NCI-H526 treated with DMSO at 0.1 percent for 48 hours (cell line): ENCODE results near the gene ALDH1L1.

Source experiments
- DNase-seq: peaks from one replicate; lab custom pipeline; 2025; lab: John Stamatoyannopoulos, UW

ALDH1L1 gene

GRCh38 chr3:126194713-126195305 lies 14.4 kb upstream of the ALDH1L1 start:
- DNase-seq = no peak

DNA sequence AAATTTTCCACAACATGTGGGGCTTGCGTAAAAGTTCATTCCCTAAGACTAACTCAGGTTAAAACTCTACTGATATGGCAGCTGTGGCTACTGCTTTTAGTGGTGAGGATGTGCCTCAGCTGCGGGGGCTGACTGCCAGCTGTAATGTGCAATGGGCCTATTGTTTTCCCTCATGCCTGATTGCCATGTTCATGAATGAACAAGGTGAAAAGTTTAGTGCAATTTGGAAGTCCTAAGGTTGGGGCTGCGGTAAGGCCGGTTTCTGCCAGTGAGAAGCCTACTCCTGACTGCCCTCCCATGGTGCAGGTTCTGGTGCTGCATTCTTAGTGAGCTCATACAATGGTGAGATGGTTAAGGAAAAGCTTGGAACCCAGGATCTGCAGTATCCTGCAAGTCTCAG lies 10.9 kb upstream of the ALDH1L1 start:
- no peak for DNase-seq

DNA sequence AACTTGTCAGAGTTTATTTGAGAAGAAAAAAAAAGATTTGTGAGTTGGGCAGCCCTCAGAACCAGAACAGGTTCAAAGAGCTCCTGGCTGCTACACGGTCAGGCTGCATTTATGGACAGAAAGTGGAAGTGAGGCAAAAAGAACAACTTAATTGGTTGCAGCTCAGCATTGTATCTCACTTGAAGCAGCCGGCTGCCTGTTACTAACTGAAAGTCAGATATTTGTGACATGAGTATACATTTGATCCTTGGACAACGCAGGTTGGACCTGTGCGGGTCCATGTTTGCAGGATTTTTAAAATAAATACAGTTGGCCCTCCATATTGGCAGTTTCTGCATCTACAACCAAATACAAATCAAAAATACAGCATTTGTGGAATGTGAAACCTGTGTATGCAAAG lies 7.5 kb upstream of the ALDH1L1 start:
- DNase-seq = no peak

DNA sequence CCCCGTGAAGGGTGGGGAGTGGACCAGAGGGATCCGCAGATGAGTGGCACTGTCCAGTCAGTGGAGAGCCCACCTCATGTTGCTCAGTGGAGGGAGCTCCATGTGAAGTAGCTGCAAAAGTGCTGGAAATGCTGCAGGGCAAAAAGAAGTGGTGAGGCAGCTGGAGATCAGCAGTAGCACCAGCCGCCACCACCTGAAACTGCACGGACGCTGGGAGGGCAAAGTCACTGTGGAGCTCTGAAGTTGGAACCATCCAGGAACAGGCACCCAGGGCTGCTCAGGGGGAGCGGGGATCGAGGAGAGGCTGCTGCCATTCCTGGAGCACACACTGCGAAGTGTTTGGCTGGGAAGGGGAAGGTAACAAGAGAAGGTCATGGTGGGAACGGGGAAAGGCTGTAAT lies 6.4 kb upstream of the ALDH1L1 start:
- no peak for DNase-seq

GRCh38 chr3:126186271-126186670 lies 5.9 kb upstream of the ALDH1L1 start:
- no peak for DNase-seq

GRCh38 chr3:126184465-126185000 lies 4.1 kb upstream of the ALDH1L1 start:
- DNase-seq = no peak

DNA sequence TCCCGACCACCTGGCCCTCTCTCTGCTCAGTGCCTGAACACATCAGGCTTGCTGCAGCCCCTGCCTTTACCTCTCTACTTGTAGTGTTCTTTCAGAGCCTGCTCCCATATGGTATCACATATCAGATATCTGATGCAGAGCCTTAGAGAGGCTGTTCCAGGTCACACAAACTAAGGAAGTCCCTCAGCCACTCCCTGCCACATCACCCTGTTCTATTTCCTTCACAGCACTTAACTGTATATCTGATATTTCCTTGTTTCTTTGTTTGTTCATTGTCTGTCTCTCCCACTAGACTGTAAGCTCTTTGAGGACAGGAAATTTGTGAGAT lies 976 bp upstream of the ALDH1L1 start:
- DNase-seq = no peak

DNA sequence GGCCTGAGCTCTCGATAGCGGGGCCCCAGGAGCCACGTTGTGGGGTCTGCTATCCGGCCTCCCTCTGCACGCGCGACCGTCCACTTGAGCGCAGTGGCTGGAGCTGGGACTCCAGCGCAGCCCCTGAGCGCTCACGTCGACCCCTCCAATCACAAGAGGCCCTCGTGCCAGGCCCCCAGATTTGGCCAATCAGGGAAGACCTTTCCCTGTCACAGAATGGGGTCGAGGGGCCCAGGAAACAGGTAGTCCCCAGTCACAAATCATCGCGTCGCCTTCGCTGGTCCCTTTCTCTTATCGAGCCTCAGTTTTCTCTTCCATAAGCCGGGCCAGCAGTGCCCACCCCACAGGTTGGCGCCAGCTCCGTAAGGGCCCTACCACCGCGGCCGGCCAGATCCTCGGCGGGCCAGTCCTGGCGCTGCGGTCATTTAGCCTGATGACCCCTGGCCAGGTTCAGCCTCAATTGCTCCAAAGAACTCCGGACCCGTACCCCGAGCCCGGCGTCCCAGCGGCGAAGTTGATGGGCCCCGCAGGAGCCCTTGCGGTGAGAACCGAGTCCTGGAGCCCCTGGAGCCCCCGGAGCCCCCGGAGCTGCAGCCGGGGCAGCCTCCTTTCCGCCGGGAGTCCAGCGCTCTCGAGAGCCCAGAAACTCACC lies 435 bp downstream of the ALDH1L1 start:
- DNase-seq = no peak

GRCh38 chr3:126170073-126170777 lies 10.2 kb downstream of the ALDH1L1 start:
- DNase-seq = no peak

DNA sequence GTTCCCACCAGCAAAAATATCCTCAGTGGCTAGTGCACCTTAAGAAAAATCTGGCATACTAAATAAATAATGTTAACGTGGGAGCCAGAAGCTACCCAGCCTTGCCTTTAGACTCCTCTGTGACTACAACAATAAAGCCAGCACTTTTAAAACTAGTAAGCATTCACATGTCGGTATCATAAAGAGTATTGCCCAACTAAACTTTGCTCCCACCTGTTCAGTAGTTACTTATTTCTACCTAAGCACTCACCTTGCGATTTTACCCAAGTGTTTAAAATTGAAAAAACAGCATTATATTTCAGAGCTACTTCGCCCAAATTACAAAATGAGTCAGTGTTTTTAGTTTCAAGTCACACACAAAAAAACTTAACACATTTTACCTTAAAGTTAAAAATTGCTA lies 12.8 kb downstream of the ALDH1L1 start:
- DNase-seq = no peak

GRCh38 chr3:126166009-126166408 lies 14.4 kb downstream of the ALDH1L1 start:
- no peak for DNase-seq

GRCh38 chr3:126161309-126161708 lies 19.1 kb downstream of the ALDH1L1 start:
- DNase-seq = no peak

DNA sequence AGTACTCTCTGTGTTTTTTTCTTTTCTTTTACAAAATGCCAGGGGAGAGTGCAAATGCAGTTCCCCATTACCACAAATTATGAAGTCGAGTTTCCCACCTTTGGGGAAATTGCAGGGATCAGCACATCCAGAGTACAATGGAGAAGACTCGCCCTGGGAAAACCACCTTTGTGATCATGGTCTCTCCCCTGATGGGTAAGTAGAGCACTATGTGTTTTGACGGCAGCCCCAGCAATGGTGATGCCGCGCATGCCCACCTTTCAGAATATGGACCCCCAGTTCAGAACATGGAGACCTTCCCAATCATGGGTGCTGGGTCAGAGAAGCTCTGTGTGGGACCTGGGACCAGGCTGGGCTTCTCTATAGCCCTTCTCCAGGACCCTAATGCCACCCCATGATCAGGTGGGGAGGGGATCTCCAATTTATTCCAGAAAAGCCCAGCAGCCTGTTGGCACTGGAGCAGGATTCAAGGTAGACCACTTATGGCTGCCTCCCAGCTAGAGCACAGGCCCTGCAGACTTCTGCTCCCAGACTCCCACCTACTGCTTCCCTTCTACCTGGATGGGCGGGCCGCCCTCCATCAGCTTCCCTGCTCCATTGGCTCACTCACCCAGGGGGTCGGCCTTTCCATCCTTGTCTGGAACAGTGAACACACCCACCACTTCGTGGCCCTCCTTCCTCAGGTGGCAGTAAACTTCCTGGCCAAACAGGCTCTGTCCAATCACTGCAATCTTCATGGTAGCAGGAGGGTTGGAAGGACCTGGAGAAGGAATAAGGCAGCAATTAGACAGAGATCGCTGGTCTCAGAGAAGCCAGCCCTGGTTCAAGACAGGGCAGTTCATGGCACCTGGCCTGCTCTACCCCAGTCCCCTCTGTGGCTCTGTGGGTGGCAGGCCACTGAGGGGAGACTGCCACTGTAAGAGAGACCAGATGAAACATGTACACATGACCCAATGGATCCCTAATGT lies 19.9 kb downstream of the ALDH1L1 start:
- no peak for DNase-seq

DNA sequence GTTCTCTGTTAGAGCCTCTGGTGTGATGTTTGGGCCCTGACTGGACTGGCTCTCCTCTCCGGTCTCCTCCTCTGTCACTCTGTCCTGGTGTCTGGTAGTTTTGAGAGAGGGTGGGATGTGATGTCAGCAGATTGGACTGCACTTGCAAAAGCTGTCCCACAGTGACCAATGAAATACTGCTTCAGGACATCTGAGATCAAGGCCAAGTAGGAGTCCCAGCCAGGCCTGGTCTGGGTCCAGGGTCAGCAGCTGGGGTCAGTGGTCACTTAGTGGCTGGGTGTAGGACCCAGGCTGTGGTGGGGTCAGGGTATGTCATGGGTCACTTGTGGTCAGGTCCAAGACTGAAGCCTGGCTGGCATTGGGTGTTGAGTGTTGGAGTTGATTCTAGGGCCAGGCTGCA lies 20.9 kb downstream of the ALDH1L1 start:
- DNase-seq = no peak

GRCh38 chr3:126158912-126159454 lies 21.4 kb downstream of the ALDH1L1 start:
- no peak for DNase-seq

DNA sequence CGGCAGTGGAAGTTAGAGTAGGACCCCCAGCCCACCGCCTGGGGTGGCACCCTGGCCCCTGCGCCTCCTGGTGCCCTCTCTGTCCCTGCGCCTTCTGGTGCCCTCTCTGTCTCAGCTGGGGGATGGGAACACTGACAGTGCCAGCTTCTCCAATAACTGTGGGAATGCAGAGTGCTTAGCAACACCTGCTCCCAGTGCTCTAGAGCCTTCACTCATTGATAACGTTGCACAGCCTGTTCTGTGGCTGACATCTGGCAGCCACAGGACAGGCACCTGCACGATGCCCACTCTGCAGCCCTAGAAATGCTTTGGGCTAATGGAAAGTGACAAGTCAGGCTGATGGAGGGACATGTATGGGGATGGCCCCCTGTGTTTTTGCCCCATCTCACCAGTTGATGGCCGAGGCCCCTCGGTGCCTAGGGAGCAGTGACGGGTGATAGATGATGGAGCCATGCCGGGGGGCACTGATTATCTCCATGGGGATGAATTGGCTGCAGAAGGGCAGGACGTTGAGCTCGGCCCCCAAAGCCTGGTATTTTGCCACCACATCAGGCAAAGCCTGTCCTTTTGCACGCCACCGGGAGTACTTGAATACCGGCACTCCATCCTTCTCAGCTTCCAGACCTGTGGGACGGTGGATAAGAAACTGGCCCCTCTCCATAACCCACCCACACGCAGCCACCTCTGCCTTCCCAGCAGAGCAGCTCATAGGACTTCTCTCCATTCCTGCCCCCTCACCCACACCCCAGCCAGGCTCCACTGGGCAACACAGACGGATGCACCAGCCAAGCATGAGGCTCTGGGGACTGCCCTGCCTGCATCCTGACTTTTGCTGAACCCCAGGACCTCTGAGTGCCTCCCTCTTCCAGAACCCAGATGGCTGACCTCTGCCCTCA lies 22.1 kb downstream of the ALDH1L1 start:
- no peak for DNase-seq

DNA sequence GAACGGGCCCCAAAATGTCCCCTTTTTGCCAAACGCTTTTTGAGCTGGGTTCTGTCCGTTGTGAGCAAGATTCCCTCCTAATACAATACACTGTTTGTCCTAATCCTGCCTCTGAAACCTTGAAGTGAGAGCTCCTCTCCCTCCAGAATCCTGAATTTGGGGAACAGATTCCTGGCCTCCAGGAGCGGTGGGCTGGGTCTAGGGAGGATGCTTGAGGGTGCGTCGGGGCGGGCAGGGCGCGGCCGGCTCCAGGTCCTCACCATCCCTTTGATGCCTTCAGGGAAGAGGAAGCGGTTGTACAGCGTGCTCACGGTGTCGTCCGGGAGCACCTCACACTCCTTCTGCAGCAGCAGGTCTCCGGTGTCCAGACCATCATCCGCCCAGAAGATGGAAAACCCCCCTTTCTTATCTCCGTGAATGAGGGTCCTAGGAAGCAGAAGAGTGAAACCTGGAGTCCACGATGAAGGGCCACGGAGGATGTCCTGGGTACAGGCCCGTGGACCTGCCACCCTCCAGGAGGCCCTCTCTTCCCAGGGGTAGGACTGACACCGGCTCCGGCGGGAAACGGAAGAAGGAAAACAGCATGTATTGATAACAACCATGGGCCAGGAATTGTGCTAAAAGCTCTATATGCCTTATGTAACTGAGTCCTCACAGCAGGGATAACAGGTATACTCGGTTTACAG lies 23.2 kb downstream of the ALDH1L1 start:
- DNase-seq = no peak

DNA sequence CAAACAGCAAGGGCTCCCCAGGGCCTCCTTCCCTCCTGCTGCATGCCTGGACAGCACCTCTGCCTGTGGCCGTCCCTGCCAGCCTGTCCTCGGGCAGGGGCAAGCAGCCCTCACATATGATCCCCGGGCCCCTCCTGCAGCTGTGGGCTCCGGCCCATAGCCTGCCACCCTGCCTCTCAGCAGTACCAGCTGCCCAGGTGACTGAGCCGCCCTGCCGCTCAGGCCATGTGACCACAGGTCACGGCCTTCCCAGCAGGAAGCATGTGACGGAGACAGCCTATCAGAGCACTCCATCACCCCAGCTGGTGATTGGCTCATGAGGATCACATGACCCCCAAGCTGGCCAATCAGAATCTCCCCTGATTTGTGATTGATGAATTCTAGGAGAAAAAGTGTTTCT lies 23.9 kb downstream of the ALDH1L1 start:
- no peak for DNase-seq

GRCh38 chr3:126155819-126156218 lies 24.6 kb downstream of the ALDH1L1 start:
- DNase-seq = no peak

DNA sequence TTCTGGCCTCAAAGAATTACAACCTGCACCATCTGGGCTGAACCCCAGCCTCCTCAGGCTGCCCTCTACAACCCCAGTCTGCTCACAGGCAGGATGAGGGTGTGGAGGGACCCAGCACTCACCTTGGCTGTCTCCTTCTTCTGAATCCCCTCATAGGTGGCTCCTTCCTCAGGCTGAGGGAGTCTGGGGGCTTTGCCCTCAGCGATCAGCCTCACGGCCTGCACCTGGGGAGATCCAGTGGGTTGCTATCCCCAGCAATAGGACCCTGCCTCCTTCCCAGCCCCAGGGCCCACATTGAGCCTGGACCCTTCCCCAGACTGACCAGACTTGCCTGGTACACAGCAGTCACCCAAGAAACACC lies 25.1 kb downstream of the ALDH1L1 start:
- DNase-seq = no peak
